HepG2 (cell line): ENCODE results near the gene TCF12. TPM values are rescaled to one million over a fixed set of nuclear protein-coding genes. Genes with fewer than 3 reads are reported as not detected.

ENCODE experiments used
- ATAC-seq: fragments of 200-7000 bp; cut with Tn5 transposase; 3 replicates; pipeline ENCODE4 v1.9.1; 2020; ENCODE audit warnings: mild to moderate bottlenecking, moderate library complexity
- BruUV-seq: library from RNA; stranded (reverse); fragments of 400-500 nt; replicated peaks from 2 replicates; lab custom pipeline; 2021; lab: Mats Ljungman, UMichigan
- CTCF ChIA-PET: fragments of 300-600 bp; formaldehyde crosslinking; extraction: SDS; loops from one replicate; lab custom pipeline; 2021; ENCODE audit warnings: low total read pairs, inconsistent platforms, low intra/inter-chr PET ratio; lab: Yijun Ruan, JAX
- POLR2A ChIA-PET: fragments of 350-600 bp; sonication (Branson Sonifier 250); formaldehyde crosslinking; loops from one replicate; lab custom pipeline; 2020; ENCODE audit warnings: antibody characterized with exemption, inconsistent platforms; lab: Yijun Ruan, JAX
- DNase-seq: peaks from one replicate; pipeline ENCODE4 v3.0.0-alpha.2; 2015; ENCODE audit warnings: low spot score
- FAIRE-seq: peaks from 3 replicates; lab custom pipeline; 2011; peaks lifted over from hg19 to GRCh38; lab: Jason Lieb, UNC
- H2AFZ ChIP-seq: one replicate; pipeline ENCODE4 v1.6.1; 2011; ENCODE audit warnings: low read length, inconsistent platforms
- H3K27ac ChIP-seq: fragments of 300-600 bp; 3 replicates; pipeline ENCODE4 v1.8.0; 2011; ENCODE audit warnings: mixed run types, mild to moderate bottlenecking, mixed read lengths, low read length, inconsistent platforms; ENCODE audit not compliant: insufficient read depth; ENCODE audit errors: extremely low read length
- H3K27me3 ChIP-seq, 2 experiments: fragments of 200-600 bp in 1 of 2; 2 replicates in 1 of 2; 3 replicates in 1 of 2; pipeline versions ENCODE4 v1.6.0 to v1.8.0; 2011; ENCODE audit warnings: low read length in 2 of 2, mild to moderate bottlenecking in 2 of 2, moderate library complexity in 2 of 2, inconsistent platforms in 1 of 2; ENCODE audit not compliant: insufficient read depth in 2 of 2, control insufficient read depth in 1 of 2
- H3K36me3 ChIP-seq, 2 experiments: fragments of 200-600 bp in 1 of 2; replicated peaks in 1 of 2; 2 replicates in 1 of 2; 3 replicates in 1 of 2; pipeline versions ENCODE4 v1.5.1 to v1.8.0; 2011; ENCODE audit warnings: low read length in 2 of 2, inconsistent platforms in 1 of 2; ENCODE audit not compliant: insufficient read depth in 2 of 2, control insufficient read depth in 1 of 2
- H3K4me1 ChIP-seq: 2 replicates; pipeline ENCODE4 v1.5.1; 2012; ENCODE audit warnings: low read length, inconsistent platforms; ENCODE audit not compliant: insufficient read depth
- H3K4me2 ChIP-seq: 2 replicates; pipeline ENCODE4 v1.6.0; 2011; ENCODE audit warnings: low read depth, low read length, inconsistent platforms
- H3K4me3 ChIP-seq, 3 experiments: fragments of 200-600 bp in 1 of 3; sonication (generic), shearing (Covaris generic) in 1 of 3; replicated peaks in 1 of 3; 2 replicates each; pipeline ENCODE4 v1.5.1; 2011 to 2016; ENCODE audit warnings: low read length in 3 of 3, inconsistent platforms in 2 of 3, low read depth in 2 of 3, mild to moderate bottlenecking in 2 of 3, control low read depth in 1 of 3, mixed read lengths in 1 of 3; ENCODE audit not compliant: insufficient read depth in 1 of 3
- H3K79me2 ChIP-seq: one replicate; pipeline ENCODE4 v1.6.1; 2011; ENCODE audit warnings: low read length, inconsistent platforms; ENCODE audit not compliant: insufficient read depth
- H3K9ac ChIP-seq: 2 replicates; pipeline ENCODE4 v1.6.0; 2011; ENCODE audit warnings: mild to moderate bottlenecking, low read depth, low read length, inconsistent platforms; ENCODE audit not compliant: insufficient read depth
- H3K9me3 ChIP-seq: 2 replicates; pipeline ENCODE4 v1.5.1; 2012; ENCODE audit warnings: mild to moderate bottlenecking, low read length
- H4K20me1 ChIP-seq: 2 replicates; pipeline ENCODE4 v1.6.0; 2011; ENCODE audit warnings: inconsistent platforms, mild to moderate bottlenecking, low read length, moderate library complexity; ENCODE audit not compliant: insufficient read depth
- FOSL2 ChIP-seq: sonication (generic); formaldehyde crosslinking; IDR thresholded peaks from 2 replicates; pipeline ENCODE4 v1.4.0; 2020; ENCODE audit warnings: missing genetic modification reagents
- FOXP1 ChIP-seq, 2 experiments: fragments of 450-650 bp in 1 of 2; IDR thresholded peaks; 2 replicates each; pipeline ENCODE4 v1.6.1; 2017 to 2018; ENCODE audit warnings: antibody characterized with exemption in 1 of 2
- GABPA ChIP-seq, 2 experiments: IDR thresholded peaks; 2 replicates each; pipeline ENCODE4 v1.6.1; 2011 to 2016; ENCODE audit warnings: low read depth in 2 of 2, low read length in 1 of 2, missing biosample characterization in 1 of 2, missing genetic modification characterization in 1 of 2
- GATAD2A ChIP-seq: IDR thresholded peaks from 2 replicates; pipeline ENCODE4 v1.6.1; 2016
- SOX5 ChIP-seq: IDR thresholded peaks from 2 replicates; pipeline ENCODE4 v1.6.1; 2016; ENCODE audit warnings: borderline replicate concordance
- ZNF432 ChIP-seq: sonication (generic); formaldehyde crosslinking; IDR thresholded peaks from 2 replicates; pipeline ENCODE4 v1.5.0; 2020; ENCODE audit warnings: missing genetic modification reagents, mild to moderate bottlenecking, borderline replicate concordance
- ZNF713 ChIP-seq: sonication (generic); formaldehyde crosslinking; IDR thresholded peaks from 2 replicates; pipeline ENCODE4 v1.4.0; 2020; ENCODE audit warnings: mild to moderate bottlenecking, missing genetic modification reagents
- WGBS: methylation state at CpG from one replicate; pipeline ENCODE4 v1.1.6; 2017; ENCODE audit warnings: low lambda C conversion rate; 5-methylcytosine and 5-hydroxymethylcytosine counted together
- in situ Hi-C: cut with HindIII; loops from 2 replicates; pipeline ENCODE4 v1.10.0; 2017; ENCODE audit warnings: low pct_unique_long_range_greater_than_20kb; ENCODE audit not compliant: extremely low pct_ligation_motif_present
- intact Hi-C: fragments of 100-400 bp; cut with micrococcal nuclease; formaldehyde crosslinking; loops from one replicate; pipeline ENCODE4 v1.10.0; 2022; ENCODE audit not compliant: unreplicated experiment
- polyA plus RNA-seq, 8 experiments: library from polyadenylated mRNA; depleted of rRNA in 3 of 8; stranded (reverse) in 7 of 8; unstranded in 1 of 8; fragments of >200 nt; fragmentation: Illumina TruSeq in 4 of 8; extraction: Trizol in 4 of 8; gene quantifications; 2 replicates each; pipeline versions ENCODE4 v1.2.1 to v1.2.3, GENCODE V29; 2011 to 2016; ENCODE audit warnings: low read depth in 4 of 8, missing spikeins in 1 of 8, mixed read lengths in 1 of 8; ENCODE audit not compliant: insufficient read depth in 1 of 8
- total RNA-seq, 5 experiments: library from RNA; depleted of rRNA; stranded (reverse); fragments of >200 nt; fragmentation: Illumina TruSeq; extraction: Trizol; gene quantifications; 2 replicates each; pipeline ENCODE4 v1.2.3, GENCODE V29; 2016; ENCODE audit warnings: low read depth in 1 of 5
- TF ChIP-seq, protein P1 (sequence below), 2 experiments: fragments of 450-650 bp in 1 of 2; sonication (generic) in 1 of 2; formaldehyde crosslinking in 1 of 2; IDR thresholded peaks; 2 replicates each; pipeline versions ENCODE4 v1.6.1 to v1.8.0; 2016 to 2022; ENCODE audit warnings: antibody characterized with exemption in 1 of 2, mild to moderate bottlenecking in 1 of 2, missing genetic modification reagents in 1 of 2

Gene TCF12
- total and polyA plus RNA-seq, 2 of the 13 experiments (the other 11 are each of a cell fraction or from before 2014, with no cell fraction given), result 48.6 to 51.1 TPM

GRCh38 chr15:57152666-57153539 is 234.5 kb downstream of the TCF12 start:
- no peak overlapping the region for H3K4me2 ChIP-seq
- no peak overlapping the region for H3K27ac ChIP-seq
- peaks cover 9% of the 10 kb centered on the region; the same call in 1 of the 2 replicates for H3K9me3 ChIP-seq
- intact Hi-C loops (no loop called here), in situ Hi-C loops (loop anchor here (25.0 kb wide), 1 partner anchor 384 kb away; no protein-coding TSS in a partner anchor)
- BruUV-seq, result no TSS peak
- no peaks in the 10 kb centered on the region for H3K79me2 ChIP-seq
- peaks cover 13% of the 10 kb centered on the region; the same call in 1 of the 2 replicates for H3K4me1 ChIP-seq
- no peak for FAIRE-seq
- no peak overlapping the region for H2AFZ ChIP-seq
- peaks cover 0 to 6% of the 10 kb centered on the region in 2 experiments; a peak in 3 of 5 replicates for H3K36me3 ChIP-seq
- ChIA-PET POLR2A (no interaction called here), CTCF (no interaction called here)
- TF ChIP-seq GABPA (IDR thresholded peaks at IDR 0.05; ENCODE audit: low read depth, low read length), result no peak
- 0 out of 2 replicates have a peak, but pooled peaks have one; percentile 28 for TF ChIP-seq GABPA (CRISPR knock-in tag; IDR thresholded peaks at IDR 0.05; ENCODE audit: low read depth)
- TF ChIP-seq FOXP1 (IDR thresholded peaks at IDR 0.05), result no peak
- peak; percentile 44; the same call in 1 of the 2 replicates for TF ChIP-seq FOXP1 (CRISPR knock-in tag; IDR thresholded peaks at IDR 0.05)
- TF ChIP-seq ZNF713 (CRISPR knock-in tag), result no peak
- no peak for TF ChIP-seq ZNF432
- peak; percentile 70 for TF ChIP-seq FOSL2 (CRISPR knock-in tag)
- TF ChIP-seq, protein P1, sequence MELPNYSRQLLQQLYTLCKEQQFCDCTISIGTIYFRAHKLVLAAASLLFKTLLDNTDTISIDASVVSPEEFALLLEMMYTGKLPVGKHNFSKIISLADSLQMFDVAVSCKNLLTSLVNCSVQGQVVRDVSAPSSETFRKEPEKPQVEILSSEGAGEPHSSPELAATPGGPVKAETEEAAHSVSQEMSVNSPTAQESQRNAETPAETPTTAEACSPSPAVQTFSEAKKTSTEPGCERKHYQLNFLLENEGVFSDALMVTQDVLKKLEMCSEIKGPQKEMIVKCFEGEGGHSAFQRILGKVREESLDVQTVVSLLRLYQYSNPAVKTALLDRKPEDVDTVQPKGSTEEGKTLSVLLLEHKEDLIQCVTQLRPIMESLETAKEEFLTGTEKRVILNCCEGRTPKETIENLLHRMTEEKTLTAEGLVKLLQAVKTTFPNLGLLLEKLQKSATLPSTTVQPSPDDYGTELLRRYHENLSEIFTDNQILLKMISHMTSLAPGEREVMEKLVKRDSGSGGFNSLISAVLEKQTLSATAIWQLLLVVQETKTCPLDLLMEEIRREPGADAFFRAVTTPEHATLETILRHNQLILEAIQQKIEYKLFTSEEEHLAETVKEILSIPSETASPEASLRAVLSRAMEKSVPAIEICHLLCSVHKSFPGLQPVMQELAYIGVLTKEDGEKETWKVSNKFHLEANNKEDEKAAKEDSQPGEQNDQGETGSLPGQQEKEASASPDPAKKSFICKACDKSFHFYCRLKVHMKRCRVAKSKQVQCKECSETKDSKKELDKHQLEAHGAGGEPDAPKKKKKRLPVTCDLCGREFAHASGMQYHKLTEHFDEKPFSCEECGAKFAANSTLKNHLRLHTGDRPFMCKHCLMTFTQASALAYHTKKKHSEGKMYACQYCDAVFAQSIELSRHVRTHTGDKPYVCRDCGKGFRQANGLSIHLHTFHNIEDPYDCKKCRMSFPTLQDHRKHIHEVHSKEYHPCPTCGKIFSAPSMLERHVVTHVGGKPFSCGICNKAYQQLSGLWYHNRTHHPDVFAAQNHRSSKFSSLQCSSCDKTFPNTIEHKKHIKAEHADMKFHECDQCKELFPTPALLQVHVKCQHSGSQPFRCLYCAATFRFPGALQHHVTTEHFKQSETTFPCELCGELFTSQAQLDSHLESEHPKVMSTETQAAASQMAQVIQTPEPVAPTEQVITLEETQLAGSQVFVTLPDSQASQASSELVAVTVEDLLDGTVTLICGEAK (IDR thresholded peaks at IDR 0.05), result peak; percentile 89
- TF ChIP-seq, protein P1 (CRISPR knock-in tag; IDR thresholded peaks at IDR 0.05), result peak; percentile 95; the same call in 1 of the 2 replicates
- TF ChIP-seq SOX5 (CRISPR knock-in tag), result peak; percentile 15; the same call in 1 of the 2 replicates
- TF ChIP-seq GATAD2A, result 0 out of 2 replicates have a peak, but pooled peaks have one; percentile 23
- H4K20me1 ChIP-seq, result no peaks in the 10 kb centered on the region
- no peak overlapping the region for H3K9ac ChIP-seq
- WGBS, result 89% methylated on average over 3 of the region's 3 CpGs
- no peak overlapping the region for H3K4me3 ChIP-seq
- no peaks in the 10 kb centered on the region for H3K27me3 ChIP-seq
- DNase-seq, result no peak
- no peak for ATAC-seq
